RWPE2 (cell line): Measurements from ENCODE around the gene GNG12.
A peak's percentile ranks its signal among the peaks of the same experiment; 100 is the strongest.

ENCODE experiments used
- ATAC-seq: fragments of 200-7000 bp; cut with Tn5 transposase; 3 replicates; pipeline ENCODE4 v1.9.1; 2021; ENCODE audit warnings: low read depth
- DNase-seq: peaks from one replicate; pipeline ENCODE4 v3.0.0-alpha.2; 2020; ENCODE audit warnings: low spot score
- H3K27ac ChIP-seq: fragments of 450-650 bp; 2 replicates; pipeline ENCODE4 v1.5.1; 2017; ENCODE audit warnings: mild to moderate bottlenecking; ENCODE audit not compliant: poor library complexity, severe bottlenecking
- H3K27me3 ChIP-seq: fragments of 250-450 bp; sonication (Bioruptor Pico); 2 replicates; pipeline ENCODE4 v1.5.1; 2021; ENCODE audit warnings: mild to moderate bottlenecking, moderate library complexity; ENCODE audit not compliant: insufficient read depth, poor library complexity, severe bottlenecking
- H3K36me3 ChIP-seq: fragments of 250-450 bp; sonication (Bioruptor Pico); 2 replicates; pipeline ENCODE4 v1.5.1; 2020; ENCODE audit warnings: low read depth, mild to moderate bottlenecking, moderate library complexity
- H3K4me1 ChIP-seq: fragments of 250-450 bp; sonication (Bioruptor Pico); 2 replicates; pipeline ENCODE4 v1.5.1; 2021; ENCODE audit warnings: mild to moderate bottlenecking, moderate library complexity; ENCODE audit not compliant: insufficient read depth, poor library complexity, severe bottlenecking
- H3K4me3 ChIP-seq: fragments of 250-450 bp; sonication (Bioruptor Pico); 2 replicates; pipeline ENCODE4 v1.5.1; 2021; ENCODE audit warnings: mild to moderate bottlenecking, moderate library complexity; ENCODE audit not compliant: severe bottlenecking
- H3K9me3 ChIP-seq: fragments of 250-450 bp; sonication (Bioruptor Pico); 2 replicates; pipeline ENCODE4 v1.5.1; 2021; ENCODE audit warnings: mild to moderate bottlenecking, moderate library complexity; ENCODE audit not compliant: severe bottlenecking
- CTCF ChIP-seq: fragments of 450-650 bp; IDR thresholded peaks from one replicate; pipeline ENCODE4 v1.5.1; 2017; ENCODE audit warnings: mild to moderate bottlenecking, moderate library complexity; ENCODE audit not compliant: poor library complexity, severe bottlenecking

GNG12 gene

GRCh38 chr1:67741121-67741520, 92.1 kb downstream of the GNG12 start:
- H3K27me3 ChIP-seq, result no peaks in the 10 kb centered on the region
- H3K27ac ChIP-seq, result no peak overlapping the region
- no peak for DNase-seq
- H3K4me1 ChIP-seq, result peaks cover 20% of the 10 kb centered on the region
- H3K36me3 ChIP-seq, result peaks cover 4% of the 10 kb centered on the region; the same call in 1 of the 2 replicates
- no peak for TF ChIP-seq CTCF
- H3K9me3 ChIP-seq, result no peaks in the 10 kb centered on the region
- no peak overlapping the region for H3K4me3 ChIP-seq
- no peak for ATAC-seq

- no peak for DNase-seq
- no peaks in the 10 kb centered on the region for H3K27me3 ChIP-seq
- no peaks in the 10 kb centered on the region for H3K9me3 ChIP-seq
- no peak overlapping the region for H3K27ac ChIP-seq
- H3K4me1 ChIP-seq, result peaks cover 26% of the 10 kb centered on the region
- no peak for ATAC-seq
- no peak overlapping the region for H3K4me3 ChIP-seq
- no peak for TF ChIP-seq CTCF
- peaks cover 7% of the 10 kb centered on the region for H3K36me3 ChIP-seq
Measured at GRCh38 chr1:67740543-67740942, 92.7 kb downstream of the GNG12 start.

GRCh38 chr1:67739361-67739760, 93.9 kb downstream of the GNG12 start:
- no peaks in the 10 kb centered on the region for H3K27me3 ChIP-seq
- H3K4me3 ChIP-seq, result no peak overlapping the region
- peaks cover 29% of the 10 kb centered on the region for H3K4me1 ChIP-seq
- ATAC-seq, result no peak
- no peaks in the 10 kb centered on the region for H3K9me3 ChIP-seq
- peaks cover 9% of the 10 kb centered on the region for H3K36me3 ChIP-seq
- H3K27ac ChIP-seq, result peak overlapping the region; percentile 76
- TF ChIP-seq CTCF, result no peak
- no peak for DNase-seq

GRCh38 chr1:67738401-67738800, 94.9 kb downstream of the GNG12 start:
- ATAC-seq, result no peak
- Histone ChIP-seq H3K36me3 (peaks cover 9% of the 10 kb centered on the region), H3K4me3 (no peak overlapping the region), H3K27ac (peak overlapping the region; percentile 76), H3K27me3 (no peaks in the 10 kb centered on the region), H3K9me3 (no peaks in the 10 kb centered on the region), H3K4me1 (peaks cover 29% of the 10 kb centered on the region)
- DNase-seq, result no peak
- no peak for TF ChIP-seq CTCF

- Histone ChIP-seq H3K27ac (peak overlapping the region; percentile 76), H3K9me3 (no peaks in the 10 kb centered on the region), H3K36me3 (peaks cover 9% of the 10 kb centered on the region), H3K27me3 (no peaks in the 10 kb centered on the region), H3K4me1 (peaks cover 29% of the 10 kb centered on the region), H3K4me3 (no peak overlapping the region)
- no peak for TF ChIP-seq CTCF
- ATAC-seq (no peak), DNase-seq (no peak)
Measured at GRCh38 chr1:67737875-67738274, 95.4 kb downstream of the GNG12 start.
